Neural cell (in vitro differentiated cells): ENCODE results near the gene SLC10A7. TPM values are rescaled to one million over a fixed set of nuclear protein-coding genes. Genes with fewer than 3 reads are reported as not detected.
A peak's percentile ranks its signal among the peaks of the same experiment; 100 is the strongest.

Experiments
- H2AFZ ChIP-seq: fragments of 200-600, 300-800 bp; sonication (generic), shearing (Covaris generic); 2 replicates; pipeline ENCODE4 v1.6.0; 2014; ENCODE audit warnings: low read depth, mild to moderate bottlenecking, antibody characterized with exemption, low read length, moderate library complexity
- H3F3A ChIP-seq: fragments of 200-600 bp; shearing (Covaris generic); 2 replicates; pipeline ENCODE4 v1.6.1; 2016; ENCODE audit warnings: mild to moderate bottlenecking, moderate library complexity, mixed read lengths, antibody characterized with exemption, low read length; ENCODE audit not compliant: insufficient read depth, poor library complexity, severe bottlenecking
- H3K27ac ChIP-seq: fragments of 200-600, 300-800 bp; sonication (generic), shearing (Covaris generic); 2 replicates; pipeline ENCODE4 v1.5.1; 2014; ENCODE audit warnings: mild to moderate bottlenecking, low read length, moderate library complexity
- H3K27me3 ChIP-seq: fragments of 300-800, 200-600 bp; sonication (generic), shearing (Covaris generic); 2 replicates; pipeline ENCODE4 v1.6.0; 2014; ENCODE audit warnings: mild to moderate bottlenecking, low read depth, low read length, moderate library complexity; ENCODE audit not compliant: insufficient read depth
- H3K36me3 ChIP-seq: fragments of 300-800, 200-600 bp; sonication (generic), shearing (Covaris generic); 2 replicates; pipeline ENCODE4 v1.5.1; 2014; ENCODE audit warnings: mild to moderate bottlenecking, antibody characterized with exemption, low read length, moderate library complexity; ENCODE audit not compliant: insufficient read depth
- H3K4me2 ChIP-seq: fragments of 300-800, 200-600 bp; sonication (generic), shearing (Covaris generic); 2 replicates; pipeline ENCODE4 v1.6.0; 2014; ENCODE audit warnings: mild to moderate bottlenecking, low read length
- H3K4me3 ChIP-seq: fragments of 300-800, 200-600 bp; sonication (generic), shearing (Covaris generic); 2 replicates; pipeline ENCODE4 v1.5.1; 2014; ENCODE audit warnings: mild to moderate bottlenecking, low read length, moderate library complexity
- H3K79me2 ChIP-seq: fragments of 200-600 bp; shearing (Covaris generic); replicated peaks from 2 replicates; pipeline ENCODE4 v1.6.0; 2014; ENCODE audit warnings: mild to moderate bottlenecking, low read length, moderate library complexity; ENCODE audit not compliant: insufficient read depth
- H3K9ac ChIP-seq: fragments of 300-800, 200-600 bp; sonication (generic), shearing (Covaris generic); 2 replicates; pipeline ENCODE4 v1.6.1; 2016; ENCODE audit warnings: mild to moderate bottlenecking, low read length, mixed read lengths
- H3K9me2 ChIP-seq: fragments of 200-600 bp; shearing (Covaris generic); 2 replicates; pipeline ENCODE4 v1.6.1; 2016; ENCODE audit warnings: mild to moderate bottlenecking, low read length, mixed read lengths; ENCODE audit not compliant: insufficient read depth
- H3K9me3 ChIP-seq: fragments of 200-600, 300-800 bp; sonication (generic), shearing (Covaris generic); 2 replicates; pipeline ENCODE4 v1.6.1; 2016; ENCODE audit warnings: mild to moderate bottlenecking, mixed run types, low read length, moderate library complexity, mixed read lengths
- H4K20me1 ChIP-seq: fragments of 200-600 bp; shearing (Covaris generic); 2 replicates; pipeline ENCODE4 v1.6.1; 2016; ENCODE audit warnings: mild to moderate bottlenecking, mixed run types; ENCODE audit not compliant: insufficient read depth
- EP300 ChIP-seq: fragments of 450-650 bp; conservative IDR thresholded peaks from 2 replicates; pipeline ENCODE4 v1.6.1; 2014; ENCODE audit warnings: antibody characterized with exemption, mild to moderate bottlenecking, moderate library complexity; ENCODE audit not compliant: poor library complexity, severe bottlenecking
- EZH2 ChIP-seq: fragments of 200-600, 300-800 bp; shearing (Covaris generic), sonication (generic); IDR thresholded peaks from 2 replicates; pipeline ENCODE4 v1.6.1; 2014; ENCODE audit warnings: antibody characterized with exemption, low read length, borderline replicate concordance, mild to moderate bottlenecking; ENCODE audit not compliant: insufficient read depth, poor library complexity, severe bottlenecking
- MXI1 ChIP-seq: fragments of 450-650 bp; conservative IDR thresholded peaks from 2 replicates; pipeline ENCODE4 v1.6.1; 2014; ENCODE audit warnings: antibody characterized with exemption, mild to moderate bottlenecking; ENCODE audit not compliant: poor library complexity, severe bottlenecking
- POLR2AphosphoS5 ChIP-seq: IDR thresholded peaks from 2 replicates; pipeline ENCODE4 v1.6.1; 2012
- RAD21 ChIP-seq: fragments of 450-650 bp; conservative IDR thresholded peaks from 2 replicates; pipeline ENCODE4 v1.6.1; 2014; ENCODE audit warnings: antibody characterized with exemption, mild to moderate bottlenecking, moderate library complexity
- SMC3 ChIP-seq: fragments of 450-650 bp; conservative IDR thresholded peaks from 2 replicates; pipeline ENCODE4 v1.6.1; 2014; ENCODE audit warnings: antibody characterized with exemption, mild to moderate bottlenecking, moderate library complexity; ENCODE audit not compliant: poor library complexity
- TAF1 ChIP-seq: IDR thresholded peaks from 2 replicates; pipeline ENCODE4 v1.6.1; 2012; ENCODE audit warnings: low read depth
- polyA plus RNA-seq: library from polyadenylated mRNA; depleted of rRNA; stranded (reverse); fragments of >200 nt; gene quantifications from 2 replicates; pipeline ENCODE4 v1.2.3, GENCODE V29; 2014
- TF ChIP-seq, protein P1 (sequence below): fragments of 450-650 bp; IDR thresholded peaks from 2 replicates; pipeline ENCODE4 v1.5.1; 2014; ENCODE audit warnings: antibody characterized with exemption, mild to moderate bottlenecking, moderate library complexity; ENCODE audit not compliant: poor library complexity, severe bottlenecking
- TF ChIP-seq, protein P2 (sequence below): IDR thresholded peaks from 2 replicates; pipeline ENCODE4 v1.6.1; 2012; ENCODE audit warnings: borderline replicate concordance

SLC10A7 gene
- polyA plus RNA-seq, 1 donor from 2014 or later: 5.5 TPM

DNA sequence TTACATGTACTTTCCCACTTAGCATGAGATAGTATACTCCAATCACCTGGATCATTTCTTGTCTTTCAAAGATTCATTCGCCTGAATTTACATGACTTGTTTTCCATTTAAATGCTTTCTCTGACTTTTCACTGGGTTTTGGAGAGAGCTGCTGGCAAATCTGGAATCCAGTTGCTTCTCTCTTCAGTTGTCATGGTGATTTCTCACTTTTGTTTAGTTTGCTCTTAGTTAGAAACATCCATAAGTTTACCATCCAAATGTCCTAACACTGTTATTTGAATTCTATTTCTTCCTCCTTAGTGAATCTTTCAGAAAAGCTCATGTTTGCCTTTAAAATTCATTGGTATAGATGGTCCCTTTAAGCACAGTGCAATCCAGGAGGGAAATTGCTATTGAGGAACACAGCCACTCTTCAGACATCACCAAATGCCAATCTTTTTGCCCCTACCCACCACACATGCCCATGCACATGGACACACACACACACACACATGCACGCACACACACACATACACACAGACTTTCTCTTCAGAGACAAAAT, 255.7 kb downstream of the SLC10A7 start:
- no peaks in the 10 kb centered on the region for H4K20me1 ChIP-seq
- H3K4me2 ChIP-seq: no peak overlapping the region
- H3K27ac ChIP-seq: no peak overlapping the region
- H3K9me2 ChIP-seq: no peaks in the 10 kb centered on the region
- H3F3A ChIP-seq: no peaks in the 10 kb centered on the region
- H3K36me3 ChIP-seq: no peaks in the 10 kb centered on the region
- no peaks in the 10 kb centered on the region for H3K27me3 ChIP-seq
- H3K9me3 ChIP-seq: no peaks in the 10 kb centered on the region
- H3K9ac ChIP-seq: no peak overlapping the region
- no peaks in the 10 kb centered on the region for H3K79me2 ChIP-seq
- no peak overlapping the region for H3K4me3 ChIP-seq
- H2AFZ ChIP-seq: no peak overlapping the region
- TF ChIP-seq EP300: no peak
- TF ChIP-seq, protein P1, sequence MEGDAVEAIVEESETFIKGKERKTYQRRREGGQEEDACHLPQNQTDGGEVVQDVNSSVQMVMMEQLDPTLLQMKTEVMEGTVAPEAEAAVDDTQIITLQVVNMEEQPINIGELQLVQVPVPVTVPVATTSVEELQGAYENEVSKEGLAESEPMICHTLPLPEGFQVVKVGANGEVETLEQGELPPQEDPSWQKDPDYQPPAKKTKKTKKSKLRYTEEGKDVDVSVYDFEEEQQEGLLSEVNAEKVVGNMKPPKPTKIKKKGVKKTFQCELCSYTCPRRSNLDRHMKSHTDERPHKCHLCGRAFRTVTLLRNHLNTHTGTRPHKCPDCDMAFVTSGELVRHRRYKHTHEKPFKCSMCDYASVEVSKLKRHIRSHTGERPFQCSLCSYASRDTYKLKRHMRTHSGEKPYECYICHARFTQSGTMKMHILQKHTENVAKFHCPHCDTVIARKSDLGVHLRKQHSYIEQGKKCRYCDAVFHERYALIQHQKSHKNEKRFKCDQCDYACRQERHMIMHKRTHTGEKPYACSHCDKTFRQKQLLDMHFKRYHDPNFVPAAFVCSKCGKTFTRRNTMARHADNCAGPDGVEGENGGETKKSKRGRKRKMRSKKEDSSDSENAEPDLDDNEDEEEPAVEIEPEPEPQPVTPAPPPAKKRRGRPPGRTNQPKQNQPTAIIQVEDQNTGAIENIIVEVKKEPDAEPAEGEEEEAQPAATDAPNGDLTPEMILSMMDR: no peak
- TF ChIP-seq RAD21: no peak
- no peak for TF ChIP-seq MXI1
- no peak for TF ChIP-seq SMC3
- TF ChIP-seq, protein P2, sequence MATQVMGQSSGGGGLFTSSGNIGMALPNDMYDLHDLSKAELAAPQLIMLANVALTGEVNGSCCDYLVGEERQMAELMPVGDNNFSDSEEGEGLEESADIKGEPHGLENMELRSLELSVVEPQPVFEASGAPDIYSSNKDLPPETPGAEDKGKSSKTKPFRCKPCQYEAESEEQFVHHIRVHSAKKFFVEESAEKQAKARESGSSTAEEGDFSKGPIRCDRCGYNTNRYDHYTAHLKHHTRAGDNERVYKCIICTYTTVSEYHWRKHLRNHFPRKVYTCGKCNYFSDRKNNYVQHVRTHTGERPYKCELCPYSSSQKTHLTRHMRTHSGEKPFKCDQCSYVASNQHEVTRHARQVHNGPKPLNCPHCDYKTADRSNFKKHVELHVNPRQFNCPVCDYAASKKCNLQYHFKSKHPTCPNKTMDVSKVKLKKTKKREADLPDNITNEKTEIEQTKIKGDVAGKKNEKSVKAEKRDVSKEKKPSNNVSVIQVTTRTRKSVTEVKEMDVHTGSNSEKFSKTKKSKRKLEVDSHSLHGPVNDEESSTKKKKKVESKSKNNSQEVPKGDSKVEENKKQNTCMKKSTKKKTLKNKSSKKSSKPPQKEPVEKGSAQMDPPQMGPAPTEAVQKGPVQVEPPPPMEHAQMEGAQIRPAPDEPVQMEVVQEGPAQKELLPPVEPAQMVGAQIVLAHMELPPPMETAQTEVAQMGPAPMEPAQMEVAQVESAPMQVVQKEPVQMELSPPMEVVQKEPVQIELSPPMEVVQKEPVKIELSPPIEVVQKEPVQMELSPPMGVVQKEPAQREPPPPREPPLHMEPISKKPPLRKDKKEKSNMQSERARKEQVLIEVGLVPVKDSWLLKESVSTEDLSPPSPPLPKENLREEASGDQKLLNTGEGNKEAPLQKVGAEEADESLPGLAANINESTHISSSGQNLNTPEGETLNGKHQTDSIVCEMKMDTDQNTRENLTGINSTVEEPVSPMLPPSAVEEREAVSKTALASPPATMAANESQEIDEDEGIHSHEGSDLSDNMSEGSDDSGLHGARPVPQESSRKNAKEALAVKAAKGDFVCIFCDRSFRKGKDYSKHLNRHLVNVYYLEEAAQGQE: no peak
- no peak for TF ChIP-seq EZH2
- no peak for TF ChIP-seq POLR2AphosphoS5
- no peak for TF ChIP-seq TAF1

DNA sequence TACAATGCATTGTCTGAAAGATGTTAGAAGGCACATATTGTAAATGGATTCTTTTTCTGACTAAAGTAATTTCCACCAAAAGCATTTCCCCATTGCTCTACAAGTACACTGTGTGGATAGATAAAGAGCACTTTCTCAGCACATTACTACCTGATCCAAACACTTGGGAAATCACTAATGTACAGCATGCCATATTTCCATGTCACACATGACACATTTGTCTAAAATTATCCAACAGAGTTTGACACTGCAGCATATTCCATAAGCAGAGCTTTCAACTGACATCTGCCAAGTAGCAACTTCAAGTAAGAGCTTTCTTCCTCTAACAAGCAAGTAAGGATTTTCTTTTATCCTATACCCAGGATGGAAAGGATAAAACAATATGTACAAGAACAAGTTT, 257.9 kb downstream of the SLC10A7 start:
- TF ChIP-seq, protein P2: peak; percentile 99
- no peak for TF ChIP-seq EZH2
- peak; percentile 100 for TF ChIP-seq EP300
- TF ChIP-seq POLR2AphosphoS5: peak; percentile 97
- peak; percentile 15 for TF ChIP-seq RAD21
- peak; percentile 53 for TF ChIP-seq MXI1
- TF ChIP-seq SMC3: no peak
- TF ChIP-seq TAF1: no peak
- TF ChIP-seq, protein P1: no peak
- Histone ChIP-seq H3K4me3 (no peak overlapping the region), H3K79me2 (no peaks in the 10 kb centered on the region), H3K27me3 (no peaks in the 10 kb centered on the region), H3F3A (no peaks in the 10 kb centered on the region), H3K36me3 (no peaks in the 10 kb centered on the region), H3K4me2 (no peak overlapping the region), H4K20me1 (no peaks in the 10 kb centered on the region), H3K9me3 (no peaks in the 10 kb centered on the region), H2AFZ (no peak overlapping the region), H3K27ac (peak overlapping the region; percentile 33), H3K9ac (no peak overlapping the region), H3K9me2 (no peaks in the 10 kb centered on the region)
